Mesothelial cell of epicardium (in vitro differentiated cells): Measurements from ENCODE around the gene KRTAP17-1. TPM values are rescaled to one million over a fixed set of nuclear protein-coding genes. Genes with fewer than 3 reads are reported as not detected.
"Not testable (repeated sequence)": the region's sequence is repeated elsewhere in the genome, so short reads cannot be mapped to it uniquely, and the experiment has no call there.

Experiments used
- DNase-seq, 2 experiments: peaks; one replicate each; pipeline ENCODE4 v3.0.0; 2021; ENCODE audit warnings: low spot score in 2 of 2; ENCODE audit not compliant: unreplicated experiment in 2 of 2
- H3K27ac Mint-ChIP-seq: 2 replicates; pipeline ENCODE4 v1.8.0; 2021; ENCODE audit warnings: mixed read lengths
- H3K27me3 Mint-ChIP-seq: 2 replicates; pipeline ENCODE4 v1.8.0; 2021; ENCODE audit warnings: low read depth, mixed read lengths
- H3K36me3 Mint-ChIP-seq: 2 replicates; pipeline ENCODE4 v1.8.0; 2021; ENCODE audit warnings: mixed read lengths
- H3K4me1 Mint-ChIP-seq: 2 replicates; pipeline ENCODE4 v1.8.0; 2021; ENCODE audit warnings: mixed read lengths
- H3K4me3 Mint-ChIP-seq: 2 replicates; pipeline ENCODE4 v1.8.0; 2021; ENCODE audit warnings: mild to moderate bottlenecking, moderate library complexity, mixed read lengths
- H3K9me3 Mint-ChIP-seq: 2 replicates; pipeline ENCODE4 v1.8.0; 2021; ENCODE audit warnings: mixed read lengths
- CTCF ChIP-seq: fragments of 200-600 bp; sonication (generic); IDR thresholded peaks from one replicate; pipeline ENCODE4 v1.5.0; 2021; ENCODE audit warnings: antibody characterized with exemption; ENCODE audit not compliant: unreplicated experiment
- total RNA-seq: library from RNA; stranded (reverse); gene quantifications from 3 replicates; pipeline ENCODE4 v1.2.1, GENCODE V29; 2021

KRTAP17-1 gene
- total RNA-seq, 1 donor from 2014 or later = not detected

- no peak for TF ChIP-seq CTCF
- peaks cover 6% of the 10 kb centered on the region for H3K4me1 Mint-ChIP-seq
- H3K27ac Mint-ChIP-seq = no peak overlapping the region
- no peak overlapping the region for H3K4me3 Mint-ChIP-seq
- peaks cover 13% of the 10 kb centered on the region for H3K27me3 Mint-ChIP-seq
- no peaks in the 10 kb centered on the region for H3K36me3 Mint-ChIP-seq
- H3K9me3 Mint-ChIP-seq = peaks cover 8% of the 10 kb centered on the region
- no peak for DNase-seq
Measured at GRCh38 chr17:41278176-41278955, 37.1 kb downstream of the KRTAP17-1 start.

GRCh38 chr17:41275648-41276190, 39.8 kb downstream of the KRTAP17-1 start, which contains the start of gene KRTAP9-7:
Gene KRTAP9-7 (plus strand): TSS chr17:41275698. CDS start chr17:41275698, 0 bp downstream.
- H3K27me3 Mint-ChIP-seq = peaks cover 13% of the 10 kb centered on the region
- not testable (repeated sequence) for H3K4me3 Mint-ChIP-seq, H3K27ac Mint-ChIP-seq, H3K4me1 Mint-ChIP-seq, H3K9me3 Mint-ChIP-seq, H3K36me3 Mint-ChIP-seq, DNase-seq

- H3K27ac Mint-ChIP-seq = no peak overlapping the region
- no peaks in the 10 kb centered on the region for H3K36me3 Mint-ChIP-seq
- DNase-seq = no peak
- no peak overlapping the region for H3K4me3 Mint-ChIP-seq
- H3K9me3 Mint-ChIP-seq = no peaks in the 10 kb centered on the region
- H3K27me3 Mint-ChIP-seq = peaks cover 11% of the 10 kb centered on the region
- no peak for TF ChIP-seq CTCF
- peaks cover 6% of the 10 kb centered on the region for H3K4me1 Mint-ChIP-seq
Measured at GRCh38 chr17:41271858-41272257, 43.7 kb downstream of the KRTAP17-1 start.

- not testable (repeated sequence) for H3K27me3 Mint-ChIP-seq, H3K36me3 Mint-ChIP-seq, H3K4me3 Mint-ChIP-seq, H3K27ac Mint-ChIP-seq, H3K4me1 Mint-ChIP-seq, DNase-seq, H3K9me3 Mint-ChIP-seq
Measured at GRCh38 chr17:41271323-41271722, 44.2 kb downstream of the KRTAP17-1 start.

GRCh38 chr17:41267711-41268110, 47.8 kb downstream of the KRTAP17-1 start:
- no peak for DNase-seq
- Mint-ChIP-seq H3K27ac (no peak overlapping the region), H3K36me3 (no peaks in the 10 kb centered on the region), H3K4me1 (no peaks in the 10 kb centered on the region), H3K9me3 (no peaks in the 10 kb centered on the region), H3K4me3 (no peak overlapping the region), H3K27me3 (peaks cover 7% of the 10 kb centered on the region)
- TF ChIP-seq CTCF = no peak

- Mint-ChIP-seq H3K36me3 (no peaks in the 10 kb centered on the region), H3K27me3 (peaks cover 19% of the 10 kb centered on the region), H3K4me1 (no peaks in the 10 kb centered on the region), H3K4me3 (no peak within 1 kb of the TSS), H3K27ac (no peak within 1 kb of the TSS), H3K9me3 (no peaks in the 10 kb centered on the region)
- no peak for DNase-seq
- no peak for TF ChIP-seq CTCF
Measured at GRCh38 chr17:41265078-41265477, 50.4 kb downstream of the KRTAP17-1 start, which contains the start of gene KRTAP9-6. Gene KRTAP9-6 (plus strand): TSS chr17:41265378. CDS start chr17:41265378, 0 bp downstream.

Other genes with a start within 250 kb of the KRTAP17-1 start
- not detected in 3 replicates for gene KRTAP2-4, start 249.8 kb downstream of the KRTAP17-1 start, total RNA-seq
- not detected in 3 replicates for gene KRTAP4-7, start 231.6 kb downstream of the KRTAP17-1 start, total RNA-seq
- gene KRTAP4-8, start 217.6 kb downstream of the KRTAP17-1 start, total RNA-seq = not detected in 3 replicates
- gene KRTAP4-16, start 213.5 kb downstream of the KRTAP17-1 start, total RNA-seq = not detected in 3 replicates
- not detected in 3 replicates for gene KRTAP4-9, start 210.3 kb downstream of the KRTAP17-1 start, total RNA-seq
- not detected in 3 replicates for gene KRTAP4-11, start 197.3 kb downstream of the KRTAP17-1 start, total RNA-seq
- gene KRTAP4-12, start 191.5 kb downstream of the KRTAP17-1 start, total RNA-seq = not detected in 3 replicates
- not detected in 3 replicates for gene KRTAP4-6, start 175.2 kb downstream of the KRTAP17-1 start, total RNA-seq
- not detected in 3 replicates for gene KRTAP4-5, start 165.9 kb downstream of the KRTAP17-1 start, total RNA-seq
- not detected in 3 replicates for gene KRTAP4-4, start 155.0 kb downstream of the KRTAP17-1 start, total RNA-seq
- gene KRTAP4-3, start 147.5 kb downstream of the KRTAP17-1 start, total RNA-seq = not detected in 3 replicates
- not detected in 3 replicates for gene KRTAP4-2, start 137.5 kb downstream of the KRTAP17-1 start, total RNA-seq
- not detected in 3 replicates for gene KRTAP4-1, start 130.8 kb downstream of the KRTAP17-1 start, total RNA-seq
- gene KRTAP9-1, start 125.8 kb downstream of the KRTAP17-1 start, total RNA-seq = not detected in 3 replicates
- not detected in 3 replicates for gene KRTAP9-2, start 89.1 kb downstream of the KRTAP17-1 start, total RNA-seq
- not detected in 3 replicates for gene KRTAP9-3, start 83.3 kb downstream of the KRTAP17-1 start, total RNA-seq
- not detected in 3 replicates for gene KRTAP9-8, start 77.7 kb downstream of the KRTAP17-1 start, total RNA-seq
- not detected in 3 replicates for gene KRTAP9-4, start 66.0 kb downstream of the KRTAP17-1 start, total RNA-seq
- gene KRTAP9-9, start 60.3 kb downstream of the KRTAP17-1 start, total RNA-seq = not detected in 3 replicates
- gene KRTAP9-6, start 50.3 kb downstream of the KRTAP17-1 start, total RNA-seq = not detected in 3 replicates
- gene KRTAP9-7, start 40.0 kb downstream of the KRTAP17-1 start, total RNA-seq = not detected in 3 replicates
- gene KRTAP29-1, start 12.9 kb downstream of the KRTAP17-1 start, total RNA-seq = not detected in 3 replicates
- gene KRTAP16-1, start 6.4 kb downstream of the KRTAP17-1 start, total RNA-seq = not detected in 3 replicates
- gene KRT33A, start 35.1 kb upstream of the KRTAP17-1 start, total RNA-seq = not detected in 3 replicates
- gene KRT33B, start 54.1 kb upstream of the KRTAP17-1 start, total RNA-seq = not detected in 3 replicates
- not detected in 3 replicates for gene KRT34, start 66.6 kb upstream of the KRTAP17-1 start, total RNA-seq
- gene KRT31, start 81.9 kb upstream of the KRTAP17-1 start, total RNA-seq = not detected in 3 replicates
- gene KRT37, start 108.9 kb upstream of the KRTAP17-1 start, total RNA-seq = not detected in 3 replicates
- gene KRT38, start 125.3 kb upstream of the KRTAP17-1 start, total RNA-seq = not detected in 3 replicates
- not detected in 3 replicates for gene KRT32, start 151.7 kb upstream of the KRTAP17-1 start, total RNA-seq
- gene KRT35, start 165.4 kb upstream of the KRTAP17-1 start, total RNA-seq = not detected in 3 replicates
- gene KRT36, start 174.2 kb upstream of the KRTAP17-1 start, total RNA-seq = not detected in 3 replicates
- gene KRT13, start 189.9 kb upstream of the KRTAP17-1 start, total RNA-seq = 5.3 to 7.0 TPM (median 6.3 TPM) in 3 replicates
- 8.5 to 10.2 TPM (median 8.7 TPM) in 3 replicates for gene KRT15, start 203.2 kb upstream of the KRTAP17-1 start, total RNA-seq
- 366 to 377 TPM (median 368 TPM) in 3 replicates for gene KRT19, start 212.6 kb upstream of the KRTAP17-1 start, total RNA-seq